ENCODE data around the gene SIRT3. TPM values are rescaled to one million over a fixed set of nuclear protein-coding genes. Genes with fewer than 3 reads are reported as not detected.

Gene SIRT3
- total RNA-seq, 2 donors from 2014 or later: 22.1 to 22.6 TPM

DNA sequence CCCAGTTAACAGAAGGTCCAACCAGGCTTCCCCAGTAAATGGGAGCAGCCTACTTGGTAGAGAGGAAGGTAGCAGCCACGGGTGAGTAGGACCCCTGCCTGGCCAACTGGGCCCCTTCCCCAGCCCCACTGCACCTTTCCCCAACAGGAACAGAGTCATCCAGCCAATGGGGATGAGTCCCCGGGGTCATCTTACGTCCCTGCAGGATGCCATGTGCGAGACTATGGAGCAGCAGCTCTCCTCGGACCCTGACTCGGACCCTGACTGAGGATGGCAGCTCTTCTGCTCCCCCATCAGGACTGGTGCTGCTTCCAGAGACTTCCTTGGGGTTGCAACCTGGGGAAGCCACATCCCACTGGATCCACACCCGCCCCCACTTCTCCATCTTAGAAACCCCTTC lies 22.1 kb downstream of the SIRT3 start:
- Histone ChIP-seq H3K27ac (no peak overlapping the region), H3K36me3 (replicated peaks in 1 of 2; ENCODE audit: insufficient read depth in 1 of 2, low read depth in 2 of 2) (peaks cover 11 to 36% of the 10 kb centered on the region in 2 donors), H3K27me3 (no peaks in the 10 kb centered on the region), H3K4me3 (no peak overlapping the region), H3K9me3 (no peaks in the 10 kb centered on the region), H3K4me1 (peaks cover 22% of the 10 kb centered on the region)
- 63 to 85% methylated on average over 3 to 7 of the region's 7 CpGs for WGBS, 2 donors
- intact Hi-C loops (cut with DNase I): no loop called here
- no peak for DNase-seq
- no peak for ATAC-seq
- TF ChIP-seq, protein P1, sequence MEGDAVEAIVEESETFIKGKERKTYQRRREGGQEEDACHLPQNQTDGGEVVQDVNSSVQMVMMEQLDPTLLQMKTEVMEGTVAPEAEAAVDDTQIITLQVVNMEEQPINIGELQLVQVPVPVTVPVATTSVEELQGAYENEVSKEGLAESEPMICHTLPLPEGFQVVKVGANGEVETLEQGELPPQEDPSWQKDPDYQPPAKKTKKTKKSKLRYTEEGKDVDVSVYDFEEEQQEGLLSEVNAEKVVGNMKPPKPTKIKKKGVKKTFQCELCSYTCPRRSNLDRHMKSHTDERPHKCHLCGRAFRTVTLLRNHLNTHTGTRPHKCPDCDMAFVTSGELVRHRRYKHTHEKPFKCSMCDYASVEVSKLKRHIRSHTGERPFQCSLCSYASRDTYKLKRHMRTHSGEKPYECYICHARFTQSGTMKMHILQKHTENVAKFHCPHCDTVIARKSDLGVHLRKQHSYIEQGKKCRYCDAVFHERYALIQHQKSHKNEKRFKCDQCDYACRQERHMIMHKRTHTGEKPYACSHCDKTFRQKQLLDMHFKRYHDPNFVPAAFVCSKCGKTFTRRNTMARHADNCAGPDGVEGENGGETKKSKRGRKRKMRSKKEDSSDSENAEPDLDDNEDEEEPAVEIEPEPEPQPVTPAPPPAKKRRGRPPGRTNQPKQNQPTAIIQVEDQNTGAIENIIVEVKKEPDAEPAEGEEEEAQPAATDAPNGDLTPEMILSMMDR (IDR thresholded peaks at IDR 0.05): no peak
- no peak for TF ChIP-seq POLR2A (IDR thresholded peaks at IDR 0.05)

DNA sequence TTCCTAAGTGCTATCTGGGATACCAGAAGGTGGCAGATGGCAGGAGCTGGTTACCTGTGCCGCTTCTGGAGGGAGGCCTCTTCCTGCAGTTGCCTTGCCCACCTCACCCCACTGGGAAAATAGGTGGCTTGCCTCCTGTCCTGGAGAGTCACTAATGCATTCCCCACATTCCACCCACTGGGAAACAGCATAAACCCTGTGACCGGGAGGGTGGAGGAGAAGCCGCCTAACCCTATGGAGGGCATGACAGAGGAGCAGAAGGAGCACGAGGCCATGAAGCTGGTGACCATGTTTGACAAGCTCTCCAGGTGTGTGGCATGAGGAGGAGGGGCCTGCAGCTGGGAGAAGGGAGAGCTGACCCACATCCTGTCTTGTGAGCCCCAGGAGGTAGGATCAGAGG lies 23.0 kb downstream of the SIRT3 start:
- Histone ChIP-seq H3K36me3 (replicated peaks in 1 of 2; ENCODE audit: insufficient read depth in 1 of 2, low read depth in 2 of 2) (peaks cover 11 to 36% of the 10 kb centered on the region in 2 donors), H3K9me3 (no peaks in the 10 kb centered on the region), H3K27me3 (no peaks in the 10 kb centered on the region), H3K4me1 (peaks cover 22% of the 10 kb centered on the region), H3K4me3 (no peak overlapping the region), H3K27ac (no peak overlapping the region)
- WGBS, 2 donors: 85 to 89% methylated on average over 3 to 4 of the region's 4 CpGs
- ATAC-seq (no peak), DNase-seq (no peak)
- intact Hi-C loops (cut with DNase I): no loop called here
- TF ChIP-seq, protein P1 (IDR thresholded peaks at IDR 0.05): no peak
- no peak for TF ChIP-seq POLR2A (IDR thresholded peaks at IDR 0.05)

DNA sequence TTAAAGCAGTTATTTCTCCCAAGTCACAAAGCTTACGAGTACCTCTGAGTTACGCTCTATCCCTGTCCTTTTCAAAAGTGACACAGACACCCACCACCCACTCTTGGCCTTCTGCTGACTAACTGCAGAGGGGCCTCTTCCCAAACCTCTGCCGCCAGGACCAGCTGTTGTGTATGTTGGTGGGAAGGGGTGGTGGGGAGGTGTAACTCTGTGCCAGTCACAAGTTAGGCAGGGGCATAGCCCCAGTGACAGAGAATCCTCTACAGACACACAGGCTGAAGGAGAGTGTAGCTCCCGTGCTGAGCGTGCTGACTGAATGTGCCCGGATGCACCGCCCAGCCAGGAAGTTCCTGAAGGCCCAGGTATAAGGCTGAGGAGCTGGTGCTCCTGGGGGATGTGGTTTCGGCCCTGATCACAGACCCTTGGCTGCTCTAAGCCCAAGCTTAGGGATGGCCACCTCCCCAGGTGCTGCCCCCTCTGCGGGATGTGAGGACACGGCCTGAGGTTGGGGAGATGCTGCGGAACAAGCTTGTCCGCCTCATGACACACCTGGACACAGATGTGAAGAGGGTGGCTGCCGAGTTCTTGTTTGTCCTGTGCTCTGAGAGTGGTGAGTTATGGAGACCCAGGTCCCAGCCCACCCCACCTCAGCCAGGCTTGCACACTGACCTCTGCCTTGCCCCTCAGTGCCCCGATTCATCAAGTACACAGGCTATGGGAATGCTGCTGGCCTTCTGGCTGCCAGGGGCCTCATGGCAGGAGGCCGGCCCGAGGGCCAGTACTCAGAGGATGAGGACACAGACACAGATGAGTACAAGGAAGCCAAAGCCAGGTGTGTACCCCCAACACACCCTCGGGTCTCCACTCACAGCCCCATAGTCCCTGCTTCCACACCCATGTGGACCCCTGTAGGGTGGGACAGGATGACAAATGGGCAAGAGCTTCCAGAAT lies 23.7 kb downstream of the SIRT3 start:
- ATAC-seq: no peak
- Histone ChIP-seq H3K27me3 (no peaks in the 10 kb centered on the region), H3K27ac (no peak overlapping the region), H3K9me3 (no peaks in the 10 kb centered on the region), H3K4me1 (peaks cover 22% of the 10 kb centered on the region), H3K4me3 (no peak overlapping the region), H3K36me3 (replicated peaks in 1 of 2; ENCODE audit: insufficient read depth in 1 of 2, low read depth in 2 of 2) (peaks cover 11 to 36% of the 10 kb centered on the region in 2 donors)
- no peak for TF ChIP-seq POLR2A (IDR thresholded peaks at IDR 0.05)
- TF ChIP-seq, protein P1 (IDR thresholded peaks at IDR 0.05): no peak
- intact Hi-C loops (cut with DNase I): no loop called here
- WGBS, 2 donors: 86 to 89% methylated on average over 8 to 17 of the region's 17 CpGs
- DNase-seq: no peak

DNA sequence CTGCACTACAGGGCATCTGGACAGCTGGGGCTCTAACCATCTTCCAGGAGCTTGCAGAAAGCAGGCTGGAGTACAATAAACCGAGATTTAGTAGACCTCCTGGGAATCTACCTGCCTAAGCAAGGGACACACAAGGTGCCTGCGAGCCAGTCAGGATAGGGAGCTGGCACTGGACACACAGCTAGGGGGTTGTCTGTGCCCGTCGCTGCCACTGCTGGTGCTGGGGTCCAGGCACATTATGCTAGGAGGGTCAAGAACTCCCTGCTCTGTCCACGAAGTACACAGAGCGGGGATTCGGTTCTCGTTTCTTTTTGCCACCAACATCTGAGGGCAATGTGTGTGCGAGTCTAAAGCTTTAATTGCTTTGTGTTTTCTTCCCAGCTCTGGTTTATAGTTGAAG lies 24.4 kb downstream of the SIRT3 start:
- WGBS, 2 donors: 74 to 81% methylated on average over 5 to 9 of the region's 9 CpGs
- Histone ChIP-seq H3K27me3 (no peaks in the 10 kb centered on the region), H3K27ac (no peak overlapping the region), H3K4me1 (peaks cover 22% of the 10 kb centered on the region), H3K9me3 (no peaks in the 10 kb centered on the region), H3K36me3 (replicated peaks in 1 of 2; ENCODE audit: insufficient read depth in 1 of 2, low read depth in 2 of 2) (peaks cover 11 to 36% of the 10 kb centered on the region in 2 donors), H3K4me3 (no peak overlapping the region)
- TF ChIP-seq, protein P1 (IDR thresholded peaks at IDR 0.05): no peak
- TF ChIP-seq POLR2A (IDR thresholded peaks at IDR 0.05): no peak
- DNase-seq (no peak), ATAC-seq (no peak)
- intact Hi-C loops (cut with DNase I): no loop called here

Measured in body of pancreas (tissue), 4 donors.